Peyer's patch (tissue), 4 donors: ENCODE results near the gene DCDC2.

Experiments
- POLR2A ChIP-seq, 2 donors: fragments of 450-650 bp; IDR thresholded peaks; one replicate each; pipeline ENCODE4 v1.5.1; 2017; ENCODE audit warnings: antibody characterized with exemption in 2 of 2, mild to moderate bottlenecking in 2 of 2, moderate library complexity in 2 of 2
- TF ChIP-seq, protein P1 (sequence below), 6 experiments: fragments of 450-650 bp in 4 of 6; fragments of 200-600 bp in 2 of 6; sonication (generic) in 1 of 6; IDR thresholded peaks; one replicate each; pipeline ENCODE4 v1.5.1; 2017 to 2019; ENCODE audit warnings: antibody characterized with exemption in 6 of 6, mild to moderate bottlenecking in 3 of 6, moderate library complexity in 1 of 6

DNA sequence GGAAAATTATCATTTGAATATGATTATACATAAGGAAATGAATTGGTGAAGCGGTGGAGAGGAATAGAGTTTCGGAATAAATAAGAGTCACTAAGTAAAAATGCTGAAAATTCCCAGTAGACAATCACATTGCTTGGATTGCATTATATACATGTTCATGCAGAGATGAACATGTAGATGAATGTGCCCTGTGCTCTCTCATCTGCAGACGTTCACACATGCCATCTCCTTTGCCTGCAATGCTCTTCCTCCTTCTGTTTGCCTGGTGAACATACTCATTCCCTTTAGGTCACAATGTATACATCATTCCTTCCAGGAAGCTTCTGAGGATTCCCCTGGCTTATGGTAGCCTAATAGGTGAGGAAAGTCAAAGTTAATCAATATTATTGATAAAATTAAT, 17.9 kb downstream of the DCDC2 start:
- no peak for TF ChIP-seq POLR2A (IDR thresholded peaks at IDR 0.05)
- TF ChIP-seq, protein P1, sequence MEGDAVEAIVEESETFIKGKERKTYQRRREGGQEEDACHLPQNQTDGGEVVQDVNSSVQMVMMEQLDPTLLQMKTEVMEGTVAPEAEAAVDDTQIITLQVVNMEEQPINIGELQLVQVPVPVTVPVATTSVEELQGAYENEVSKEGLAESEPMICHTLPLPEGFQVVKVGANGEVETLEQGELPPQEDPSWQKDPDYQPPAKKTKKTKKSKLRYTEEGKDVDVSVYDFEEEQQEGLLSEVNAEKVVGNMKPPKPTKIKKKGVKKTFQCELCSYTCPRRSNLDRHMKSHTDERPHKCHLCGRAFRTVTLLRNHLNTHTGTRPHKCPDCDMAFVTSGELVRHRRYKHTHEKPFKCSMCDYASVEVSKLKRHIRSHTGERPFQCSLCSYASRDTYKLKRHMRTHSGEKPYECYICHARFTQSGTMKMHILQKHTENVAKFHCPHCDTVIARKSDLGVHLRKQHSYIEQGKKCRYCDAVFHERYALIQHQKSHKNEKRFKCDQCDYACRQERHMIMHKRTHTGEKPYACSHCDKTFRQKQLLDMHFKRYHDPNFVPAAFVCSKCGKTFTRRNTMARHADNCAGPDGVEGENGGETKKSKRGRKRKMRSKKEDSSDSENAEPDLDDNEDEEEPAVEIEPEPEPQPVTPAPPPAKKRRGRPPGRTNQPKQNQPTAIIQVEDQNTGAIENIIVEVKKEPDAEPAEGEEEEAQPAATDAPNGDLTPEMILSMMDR (IDR thresholded peaks at IDR 0.05), result no peak
